ENCODE results near the gene NMRK2. TPM values are rescaled to one million over a fixed set of nuclear protein-coding genes. Genes with fewer than 3 reads are reported as not detected.

Gene NMRK2
- total and polyA plus RNA-seq, 2 donors (not counting 1 experiment from before 2014, with no cell fraction given) = not detected

DNA sequence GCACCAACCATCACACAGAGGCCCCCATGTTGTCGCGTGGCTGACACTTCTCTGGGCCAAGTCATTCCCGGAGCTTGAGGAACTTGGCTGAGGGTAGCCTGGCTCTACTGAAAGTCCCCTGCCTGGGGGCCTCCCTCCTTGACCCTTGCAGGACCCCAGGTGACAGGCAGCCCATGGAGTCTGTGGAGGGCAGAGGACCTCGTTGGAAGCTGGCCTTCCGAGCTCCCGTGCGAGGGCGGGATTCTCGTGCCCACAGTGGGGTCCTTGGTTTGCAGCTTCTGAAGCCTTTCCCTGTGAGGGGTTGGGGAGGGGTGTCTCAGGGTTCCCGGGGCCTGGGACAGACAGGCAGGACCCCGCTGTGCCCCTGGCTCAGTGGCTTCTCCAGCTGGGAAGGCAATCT, 16.4 kb downstream of the NMRK2 start:
- no peak overlapping the region for H3K27ac ChIP-seq (ENCODE audit: low read length in 2 of 2)
- H3K79me2 ChIP-seq (ENCODE audit: control insufficient read depth, insufficient read depth, low read length) = no peaks in the 10 kb centered on the region
- no peaks in the 10 kb centered on the region for H3K9me3 Mint-ChIP-seq (ENCODE audit: insufficient read depth)
- ATAC-seq (ENCODE audit: low read depth) = no peak
- H3K4me1 Mint-ChIP-seq = peaks cover 6% of the 10 kb centered on the region
- H3K4me3 ChIP-seq (ENCODE audit: control extremely low read depth in 1 of 5, extremely low read depth in 1 of 5, insufficient read depth in 1 of 5, low read depth in 2 of 5, low read length in 4 of 5) = no peak overlapping the region
- no peak for TF ChIP-seq EZH2 (IDR thresholded peaks at IDR 0.05; ENCODE audit: borderline replicate concordance, insufficient read depth, low read depth, low read length, poor library complexity, severe bottlenecking)
- TF ChIP-seq, protein P1, sequence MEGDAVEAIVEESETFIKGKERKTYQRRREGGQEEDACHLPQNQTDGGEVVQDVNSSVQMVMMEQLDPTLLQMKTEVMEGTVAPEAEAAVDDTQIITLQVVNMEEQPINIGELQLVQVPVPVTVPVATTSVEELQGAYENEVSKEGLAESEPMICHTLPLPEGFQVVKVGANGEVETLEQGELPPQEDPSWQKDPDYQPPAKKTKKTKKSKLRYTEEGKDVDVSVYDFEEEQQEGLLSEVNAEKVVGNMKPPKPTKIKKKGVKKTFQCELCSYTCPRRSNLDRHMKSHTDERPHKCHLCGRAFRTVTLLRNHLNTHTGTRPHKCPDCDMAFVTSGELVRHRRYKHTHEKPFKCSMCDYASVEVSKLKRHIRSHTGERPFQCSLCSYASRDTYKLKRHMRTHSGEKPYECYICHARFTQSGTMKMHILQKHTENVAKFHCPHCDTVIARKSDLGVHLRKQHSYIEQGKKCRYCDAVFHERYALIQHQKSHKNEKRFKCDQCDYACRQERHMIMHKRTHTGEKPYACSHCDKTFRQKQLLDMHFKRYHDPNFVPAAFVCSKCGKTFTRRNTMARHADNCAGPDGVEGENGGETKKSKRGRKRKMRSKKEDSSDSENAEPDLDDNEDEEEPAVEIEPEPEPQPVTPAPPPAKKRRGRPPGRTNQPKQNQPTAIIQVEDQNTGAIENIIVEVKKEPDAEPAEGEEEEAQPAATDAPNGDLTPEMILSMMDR (IDR thresholded peaks at IDR 0.05) = no peak
- intact Hi-C loops (cut with micrococcal nuclease) = no loop called here
- no peak overlapping the region for H3K27ac Mint-ChIP-seq
- no peak overlapping the region for H3K4me3 Mint-ChIP-seq
- H3K9ac ChIP-seq (ENCODE audit: low read length) = no peak overlapping the region
- H3K9me3 ChIP-seq (ENCODE audit: control extremely low read depth in 1 of 3, control insufficient read depth in 2 of 3, insufficient read depth in 1 of 3, low read length in 2 of 3) = no peaks in the 10 kb centered on the region
- no peak overlapping the region for H2AFZ ChIP-seq (ENCODE audit: insufficient read depth, low read depth, low read length, poor library complexity, severe bottlenecking)
- H3K27me3 ChIP-seq (replicated peaks in 1 of 4; ENCODE audit: control extremely low read depth in 1 of 4, control insufficient read depth in 3 of 4, insufficient read depth in 4 of 4, low read length in 3 of 4) = peaks cover 0 to 17% (median 0%) of the 10 kb centered on the region in 4 experiments
- no peaks in the 10 kb centered on the region for H3K36me3 ChIP-seq (replicated peaks in 1 of 2; ENCODE audit: control extremely low read depth in 1 of 2, control insufficient read depth in 1 of 2, extremely low read depth in 1 of 2, insufficient read depth in 2 of 2, low read length in 1 of 2)
- POLR2A ChIA-PET = no interaction called here
- no peaks in the 10 kb centered on the region for H4K20me1 ChIP-seq (ENCODE audit: control insufficient read depth, insufficient read depth, low read length, poor library complexity, severe bottlenecking)
- DNase-seq = no peak
- peaks cover 7 to 11% of the 10 kb centered on the region in 2 donors for H3K4me1 ChIP-seq (ENCODE audit: control insufficient read depth in 2 of 2, insufficient read depth in 2 of 2, low read length in 2 of 2)
- H3K4me2 ChIP-seq (replicated peaks; ENCODE audit: low read depth, low read length, poor library complexity, severe bottlenecking) = no peak overlapping the region
- peaks cover 6% of the 10 kb centered on the region for H3K27me3 Mint-ChIP-seq
- WGBS (ENCODE audit: insufficient coverage) = 86% methylated on average over 6 of the region's 11 CpGs
- CTCF ChIA-PET = no interaction called here

DNA sequence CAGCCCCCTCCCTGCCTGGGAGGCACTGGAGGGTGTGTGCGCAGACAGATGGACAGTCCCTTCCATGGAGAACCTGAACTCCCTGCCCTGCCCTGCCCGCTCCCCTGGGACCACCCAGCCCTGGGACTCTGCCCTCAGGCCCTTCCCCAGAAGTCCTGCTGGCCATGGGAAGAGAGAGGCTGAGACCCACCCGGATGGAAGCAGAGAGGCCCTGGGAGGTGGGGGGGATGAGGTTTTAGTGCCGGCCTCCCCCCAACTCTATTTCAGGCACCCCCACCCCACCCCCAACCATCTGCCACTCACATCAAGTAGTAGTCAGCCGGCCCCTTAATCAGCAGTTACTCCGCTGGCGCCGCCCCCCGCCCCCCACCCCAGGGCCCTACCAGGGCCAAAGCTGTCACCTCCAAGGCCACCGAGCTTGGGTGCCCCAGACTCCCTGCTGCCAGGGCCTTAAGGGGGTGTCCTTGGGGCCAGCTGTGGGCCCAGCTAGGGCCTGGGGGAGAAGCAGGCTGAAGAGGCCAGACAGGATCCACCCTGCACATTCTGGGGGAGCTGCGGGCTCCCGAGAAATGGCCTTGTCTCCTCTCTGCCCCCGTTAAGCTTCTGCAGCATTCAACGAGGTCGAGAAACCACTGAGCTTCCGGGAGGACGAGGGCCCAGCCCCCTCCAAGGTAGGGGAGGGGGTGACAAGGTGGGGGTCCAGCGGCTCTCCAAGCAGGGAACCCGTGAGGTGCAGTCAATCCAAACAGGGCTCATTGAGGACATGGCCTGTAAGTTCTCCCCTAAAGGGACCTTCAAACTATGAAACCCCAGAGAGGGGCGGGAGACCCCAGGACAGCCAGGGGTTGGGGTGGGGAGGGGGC, 17.4 kb downstream of the NMRK2 start:
- DNase-seq (no peak), ATAC-seq (ENCODE audit: low read depth) (no peak)
- Mint-ChIP-seq H3K9me3 (ENCODE audit: insufficient read depth) (no peaks in the 10 kb centered on the region), H3K27ac (no peak overlapping the region), H3K4me3 (no peak overlapping the region), H3K4me1 (peaks cover 6% of the 10 kb centered on the region), H3K27me3 (peaks cover 6% of the 10 kb centered on the region)
- peaks cover 0 to 17% (median 0%) of the 10 kb centered on the region in 4 experiments for H3K27me3 ChIP-seq (replicated peaks in 1 of 4; ENCODE audit: control extremely low read depth in 1 of 4, control insufficient read depth in 3 of 4, insufficient read depth in 4 of 4, low read length in 3 of 4)
- no peak overlapping the region for H3K9ac ChIP-seq (ENCODE audit: low read length)
- POLR2A ChIA-PET = interaction anchor here (0.6 kb wide), 1 partner anchor 1871 kb away, joined by 6 read pairs; no protein-coding TSS in a partner anchor
- 63% methylated on average over 8 of the region's 20 CpGs for WGBS (ENCODE audit: insufficient coverage)
- CTCF ChIA-PET = no interaction called here
- H3K9me3 ChIP-seq (ENCODE audit: control extremely low read depth in 1 of 3, control insufficient read depth in 2 of 3, insufficient read depth in 1 of 3, low read length in 2 of 3) = no peaks in the 10 kb centered on the region
- H4K20me1 ChIP-seq (ENCODE audit: control insufficient read depth, insufficient read depth, low read length, poor library complexity, severe bottlenecking) = no peaks in the 10 kb centered on the region
- no peaks in the 10 kb centered on the region for H3K36me3 ChIP-seq (replicated peaks in 1 of 2; ENCODE audit: control extremely low read depth in 1 of 2, control insufficient read depth in 1 of 2, extremely low read depth in 1 of 2, insufficient read depth in 2 of 2, low read length in 1 of 2)
- H3K4me1 ChIP-seq (ENCODE audit: control insufficient read depth in 2 of 2, insufficient read depth in 2 of 2, low read length in 2 of 2) = peaks cover 7 to 11% of the 10 kb centered on the region in 2 donors
- H3K4me2 ChIP-seq (replicated peaks; ENCODE audit: low read depth, low read length, poor library complexity, severe bottlenecking) = peak overlapping the region; percentile 66
- intact Hi-C loops (cut with micrococcal nuclease) = no loop called here
- peak overlapping the region; percentile 62 for H2AFZ ChIP-seq (ENCODE audit: insufficient read depth, low read depth, low read length, poor library complexity, severe bottlenecking)
- peak overlapping the region in 1 of 5 experiments; percentile 41 for H3K4me3 ChIP-seq (ENCODE audit: control extremely low read depth in 1 of 5, extremely low read depth in 1 of 5, insufficient read depth in 1 of 5, low read depth in 2 of 5, low read length in 4 of 5)
- TF ChIP-seq, protein P1 (IDR thresholded peaks at IDR 0.05) = no peak
- no peak for TF ChIP-seq EZH2 (IDR thresholded peaks at IDR 0.05; ENCODE audit: borderline replicate concordance, insufficient read depth, low read depth, low read length, poor library complexity, severe bottlenecking)
- H3K27ac ChIP-seq (ENCODE audit: low read length in 2 of 2) = no peak overlapping the region
- no peaks in the 10 kb centered on the region for H3K79me2 ChIP-seq (ENCODE audit: control insufficient read depth, insufficient read depth, low read length)
